Right atrium auricular region (tissue), 2 donors: ENCODE measurements around the gene SNRPA. TPM values are rescaled to one million over a fixed set of nuclear protein-coding genes. Genes with fewer than 3 reads are reported as not detected.

ENCODE experiments used
- DNase-seq: peaks from one replicate; pipeline ENCODE4 v3.0.0-alpha.2; 2019; ENCODE audit warnings: low spot score
- H3K27ac ChIP-seq, 2 donors: fragments of 200-600 bp; sonication (generic); 1 replicate in 1 of 2; 2 replicates in 1 of 2; pipeline ENCODE4 v1.5.1; 2016 to 2019
- H3K27me3 ChIP-seq, 2 donors: fragments of 200-600 bp; sonication (generic); one replicate each; pipeline versions ENCODE4 v1.5.1 to v1.6.0; 2017 to 2019
- H3K36me3 ChIP-seq: fragments of 200-600 bp; sonication (generic); one replicate; pipeline ENCODE4 v1.5.1; 2016
- H3K4me1 ChIP-seq, 2 donors: fragments of 200-600 bp; sonication (generic); one replicate each; pipeline versions ENCODE4 v1.5.1 to v1.6.0; 2017 to 2019
- H3K4me3 ChIP-seq, 2 donors: fragments of 200-600 bp; sonication (generic); 1 replicate in 1 of 2; 2 replicates in 1 of 2; pipeline ENCODE4 v1.5.1; 2017 to 2019; ENCODE audit warnings: mild to moderate bottlenecking in 1 of 2, moderate library complexity in 1 of 2
- H3K9me3 ChIP-seq, 2 donors: fragments of 200-600 bp; sonication (generic); one replicate each; pipeline ENCODE4 v1.5.1; 2019
- CTCF ChIP-seq, 2 donors: fragments of 200-600 bp; sonication (generic); IDR thresholded peaks; one replicate each; pipeline ENCODE4 v1.5.1; 2019; ENCODE audit warnings: antibody characterized with exemption in 2 of 2
- total RNA-seq, 2 donors: library from RNA; depleted of rRNA; stranded (reverse); fragments of >200 nt; gene quantifications; one replicate each; pipeline ENCODE4 v1.1.0, GENCODE V29; 2016

Gene SNRPA
- total RNA-seq, 2 donors from 2014 or later, result 30.7 to 32.9 TPM

DNA sequence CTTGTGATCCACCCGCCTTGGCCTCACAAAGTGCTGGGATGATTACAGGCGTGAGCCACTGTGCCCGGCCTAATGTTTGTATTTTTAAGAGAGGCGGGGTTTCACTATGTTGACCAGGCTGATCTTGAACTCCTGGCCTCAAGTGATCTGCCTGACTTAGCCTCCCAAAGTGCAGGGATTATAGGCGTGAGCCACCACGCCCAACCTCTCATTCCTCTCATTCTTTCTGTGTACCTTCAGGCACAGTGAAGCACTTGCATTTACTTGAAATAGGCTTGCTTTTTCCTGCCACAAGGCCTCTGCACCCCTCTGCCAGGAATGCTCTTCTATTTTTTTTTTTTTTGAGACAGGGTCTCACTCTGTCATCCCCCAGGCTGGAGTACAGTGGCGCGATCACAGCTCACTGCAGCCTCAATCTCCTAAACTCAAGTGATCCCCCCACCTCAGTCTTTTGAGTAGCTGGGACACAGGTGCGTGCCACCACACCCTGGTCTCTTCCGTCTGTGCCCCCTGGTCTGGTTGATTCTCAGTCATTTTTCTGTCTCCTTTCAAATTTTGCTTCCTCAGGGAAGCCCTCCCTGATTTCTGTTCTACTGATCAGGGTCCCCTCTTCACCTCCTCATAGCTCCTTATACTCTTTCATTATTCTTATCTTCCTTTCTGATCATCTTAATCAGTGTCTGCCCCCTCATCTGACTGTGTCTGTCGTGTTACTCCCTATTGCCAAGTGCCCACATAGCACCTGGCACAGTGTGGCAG, 15.8 kb upstream of the SNRPA start:
- no peak for DNase-seq
- H3K27ac ChIP-seq, result no peak overlapping the region
- peaks cover 97% of the 10 kb centered on the region for H3K36me3 ChIP-seq
- no peak for TF ChIP-seq CTCF (IDR thresholded peaks at IDR 0.05)
- no peaks in the 10 kb centered on the region for H3K27me3 ChIP-seq
- H3K4me1 ChIP-seq, result peaks cover 0 to 9% of the 10 kb centered on the region in 2 donors
- no peaks in the 10 kb centered on the region for H3K9me3 ChIP-seq
- H3K4me3 ChIP-seq, result no peak overlapping the region

DNA sequence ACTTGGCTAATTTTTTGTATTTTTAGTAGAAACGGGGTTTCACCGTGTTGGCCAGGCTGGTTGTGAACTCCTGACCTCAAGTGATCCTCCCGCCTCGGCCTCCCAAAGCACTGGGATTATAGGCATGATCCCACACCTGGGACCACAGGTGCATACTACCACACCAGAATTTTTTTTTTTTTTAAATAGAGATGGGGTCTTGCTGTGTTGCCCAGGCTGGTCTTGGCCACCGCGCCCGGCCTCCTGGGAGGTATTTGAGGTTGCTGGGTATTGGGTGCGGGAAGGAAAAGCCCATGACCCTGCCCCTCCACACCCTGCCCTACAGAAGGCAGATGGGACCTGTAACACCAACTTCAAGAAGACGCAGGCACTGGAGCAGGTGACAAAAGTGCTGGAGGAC, 14.3 kb upstream of the SNRPA start:
- H3K4me3 ChIP-seq, result no peak overlapping the region
- no peak for DNase-seq
- no peak overlapping the region for H3K27ac ChIP-seq
- TF ChIP-seq CTCF (IDR thresholded peaks at IDR 0.05), result no peak
- no peaks in the 10 kb centered on the region for H3K27me3 ChIP-seq
- no peaks in the 10 kb centered on the region for H3K9me3 ChIP-seq
- H3K36me3 ChIP-seq, result peaks cover 87% of the 10 kb centered on the region
- H3K4me1 ChIP-seq, result peaks cover 0 to 23% of the 10 kb centered on the region in 2 donors

DNA sequence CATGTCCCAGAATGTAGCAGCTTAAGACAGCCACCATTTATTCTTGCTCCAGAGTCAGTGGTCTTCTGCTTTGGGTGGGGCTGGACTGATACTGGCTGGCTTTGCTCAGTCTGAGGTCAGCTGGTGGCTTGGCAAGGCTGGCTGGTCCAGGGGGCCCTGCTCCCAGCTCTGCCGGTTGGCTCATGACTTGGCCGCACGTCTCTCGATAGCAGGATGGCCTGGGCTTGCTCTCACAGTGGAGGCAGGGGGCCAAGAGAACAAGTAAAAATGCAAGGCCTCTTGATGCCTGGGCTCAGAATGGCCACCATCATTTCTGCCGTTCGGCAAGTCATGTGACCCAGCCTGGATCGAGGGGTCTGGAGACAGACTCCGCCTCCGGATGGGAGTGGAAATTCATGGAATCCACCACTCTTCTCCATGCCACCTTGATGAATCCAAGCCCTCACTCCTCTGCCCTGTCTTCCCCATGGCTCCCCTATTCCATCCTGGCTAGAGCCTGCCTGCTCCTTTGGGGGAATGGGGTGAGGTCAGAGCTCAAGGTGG, 13.8 kb upstream of the SNRPA start:
- Histone ChIP-seq H3K27me3 (no peaks in the 10 kb centered on the region), H3K36me3 (peaks cover 82% of the 10 kb centered on the region), H3K4me1 (peaks cover 0 to 23% of the 10 kb centered on the region in 2 donors), H3K9me3 (no peaks in the 10 kb centered on the region), H3K4me3 (no peak overlapping the region), H3K27ac (no peak overlapping the region)
- no peak for TF ChIP-seq CTCF (IDR thresholded peaks at IDR 0.05)
- DNase-seq, result no peak

GRCh38 chr19:40739030-40739839, 11.8 kb upstream of the SNRPA start:
- H3K27me3 ChIP-seq, result no peaks in the 10 kb centered on the region
- H3K36me3 ChIP-seq, result peaks cover 62% of the 10 kb centered on the region
- no peaks in the 10 kb centered on the region for H3K9me3 ChIP-seq
- TF ChIP-seq CTCF (IDR thresholded peaks at IDR 0.05), result no peak
- no peak overlapping the region for H3K4me3 ChIP-seq
- H3K4me1 ChIP-seq, result peaks cover 0 to 23% of the 10 kb centered on the region in 2 donors
- DNase-seq, result no peak
- peak overlapping the region in 1 of 2 donors; percentile 28 for H3K27ac ChIP-seq

- peaks cover 0 to 23% of the 10 kb centered on the region in 2 donors for H3K4me1 ChIP-seq
- peak overlapping the region; percentile 28 to 58 for H3K27ac ChIP-seq
- H3K27me3 ChIP-seq, result no peaks in the 10 kb centered on the region
- peaks cover 53% of the 10 kb centered on the region for H3K36me3 ChIP-seq
- TF ChIP-seq CTCF (IDR thresholded peaks at IDR 0.05), result no peak
- no peaks in the 10 kb centered on the region for H3K9me3 ChIP-seq
- DNase-seq, result no peak
- H3K4me3 ChIP-seq, result no peak overlapping the region
Observed at GRCh38 chr19:40739871-40740703, 10.9 kb upstream of the SNRPA start.
